GM18519 (cell line): ENCODE measurements around the gene SGK1.

Experiments used
- ATAC-seq: cut with Tn5 transposase; IDR thresholded peaks from one replicate; pipeline ENCODE4 v1.9.1; 2021; ENCODE audit warnings: mild to moderate bottlenecking, moderate library complexity; ENCODE audit not compliant: unreplicated experiment, low FRiP score

The SGK1 gene

GRCh38 chr6:134317471-134318131 lies at the start of gene SGK1:
Gene SGK1 (minus strand): TSS chr6:134318112. CDS start chr6:134317460, 652 bp downstream.
- no peak for ATAC-seq

DNA sequence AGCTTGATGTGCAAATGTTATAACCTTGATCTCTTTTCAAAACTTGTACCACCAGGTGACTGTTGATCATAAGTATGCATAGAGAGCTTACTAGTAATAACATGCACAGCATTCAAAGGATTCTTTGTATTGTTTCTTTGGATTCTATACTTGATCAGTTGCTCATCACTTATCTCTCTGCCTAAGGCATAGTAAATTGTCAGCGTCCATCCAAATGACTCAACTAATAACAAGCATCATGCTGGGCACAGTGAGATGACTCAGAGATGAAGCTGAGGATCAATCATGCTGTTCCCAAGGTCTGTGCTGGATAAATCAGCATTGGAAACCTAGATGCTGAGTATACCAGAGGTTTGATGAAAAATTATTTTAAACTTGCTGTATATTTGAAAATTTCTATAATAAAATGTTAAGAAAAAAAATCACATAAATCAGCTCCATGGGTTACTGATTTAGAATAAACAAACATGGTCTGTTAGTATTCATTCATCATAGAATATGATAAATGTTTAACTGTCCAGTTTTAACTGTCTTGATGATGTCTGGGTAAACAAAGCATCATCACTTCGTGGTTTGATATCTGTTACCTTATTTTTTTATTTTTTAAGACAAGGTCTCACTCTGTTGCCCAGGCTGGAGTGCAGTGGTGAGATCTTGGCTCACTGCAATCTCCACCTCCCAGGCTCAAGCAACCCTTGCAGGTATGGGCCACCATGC lies 45.6 kb upstream of the SGK1 start:
- ATAC-seq, result no peak

GRCh38 chr6:134361011-134361410 lies 43.1 kb upstream of the SGK1 start:
- no peak for ATAC-seq

DNA sequence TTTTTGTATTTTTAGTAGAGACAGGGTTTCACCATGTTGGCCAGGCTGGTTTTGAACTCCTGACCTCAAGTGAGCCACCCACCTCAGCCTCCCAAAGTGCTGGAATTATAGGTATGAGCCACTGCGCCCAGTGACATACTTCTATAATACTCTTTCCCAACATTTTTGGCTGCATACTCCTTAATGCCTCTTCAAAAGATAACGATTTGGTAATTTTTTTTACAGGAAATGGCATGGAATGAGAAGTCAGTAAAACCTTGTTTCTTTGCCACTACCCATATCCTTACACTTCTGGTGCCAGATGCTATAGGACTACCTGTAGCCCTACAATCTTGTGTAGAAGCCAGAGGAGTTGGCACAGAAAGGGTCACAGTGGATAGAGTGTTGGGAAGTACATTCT lies 41.4 kb upstream of the SGK1 start:
- no peak for ATAC-seq

- ATAC-seq, result no peak
Observed at GRCh38 chr6:134358320-134358719, 40.4 kb upstream of the SGK1 start.

DNA sequence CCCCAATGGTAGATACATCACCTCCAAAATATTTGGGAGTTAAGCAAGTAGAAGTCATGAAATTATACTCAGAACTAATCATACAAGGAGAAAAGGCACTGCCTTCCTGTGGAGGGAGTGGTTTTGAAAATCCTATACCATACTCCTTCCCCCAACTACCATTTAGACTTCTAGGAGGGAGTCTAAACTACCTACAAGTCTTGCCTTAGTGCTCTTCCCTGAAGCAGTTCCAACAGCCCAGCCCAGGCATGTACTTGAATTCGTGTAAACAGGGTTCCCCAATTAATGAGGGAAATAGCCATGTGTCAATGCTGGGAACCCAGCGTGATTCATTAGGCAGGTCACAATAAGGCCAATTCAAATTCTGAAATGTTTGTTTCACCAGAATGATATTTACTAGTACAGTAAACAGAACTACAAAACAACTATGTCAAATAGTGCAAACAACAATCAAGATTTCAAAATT lies 39.1 kb upstream of the SGK1 start:
- no peak for ATAC-seq

DNA sequence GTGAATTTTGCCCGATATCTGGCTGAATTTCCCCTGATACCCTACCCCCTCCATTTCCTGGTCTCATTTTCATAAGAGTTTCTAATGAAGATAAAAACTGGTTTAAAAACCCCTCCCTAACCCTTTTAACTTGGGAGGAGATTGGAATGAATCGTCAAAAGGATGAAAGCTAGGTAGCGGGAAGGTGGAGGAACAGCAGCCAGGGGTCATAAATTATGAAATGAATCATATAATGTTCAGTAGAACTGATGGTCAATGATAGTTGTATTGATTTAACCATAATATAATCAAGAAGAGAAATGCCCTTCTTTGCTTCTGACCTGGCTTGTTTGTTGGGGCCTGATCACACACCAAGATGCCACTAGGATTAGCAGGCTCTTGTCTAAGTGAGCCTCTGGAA lies 38.5 kb upstream of the SGK1 start:
- no peak for ATAC-seq

DNA sequence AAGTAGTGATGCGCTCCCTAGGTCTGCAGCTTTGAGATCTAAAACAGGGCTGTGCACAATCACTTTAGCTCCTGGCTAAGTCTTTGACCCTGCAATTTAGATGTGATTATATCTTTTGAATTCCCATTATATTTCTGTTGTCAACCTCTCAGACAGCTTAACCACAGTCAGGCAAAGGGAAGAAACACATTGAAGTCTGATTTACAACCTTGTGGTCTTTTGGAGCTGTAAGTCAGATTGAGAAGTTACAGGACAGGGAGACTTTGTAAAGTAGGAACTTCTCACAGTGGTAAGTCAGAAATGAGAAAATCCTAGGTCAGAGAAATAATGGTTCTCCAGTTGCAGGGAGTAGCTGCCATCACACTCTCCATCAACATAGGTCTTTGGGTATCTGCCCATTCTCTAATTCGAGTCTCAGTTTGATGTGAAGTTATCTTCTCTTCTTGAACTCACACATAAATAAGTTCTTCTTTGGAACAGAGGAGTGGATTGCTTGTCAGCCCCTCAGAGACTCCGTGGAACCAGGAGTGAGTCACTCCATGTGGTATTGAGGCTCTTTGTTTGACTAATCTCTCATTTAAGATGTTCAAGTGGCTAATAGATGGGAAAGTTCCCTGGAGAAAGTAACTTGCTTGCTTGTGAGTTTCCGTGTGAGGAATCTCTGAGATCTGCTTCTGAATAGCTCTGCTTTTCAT lies 35.0 kb upstream of the SGK1 start:
- no peak for ATAC-seq

DNA sequence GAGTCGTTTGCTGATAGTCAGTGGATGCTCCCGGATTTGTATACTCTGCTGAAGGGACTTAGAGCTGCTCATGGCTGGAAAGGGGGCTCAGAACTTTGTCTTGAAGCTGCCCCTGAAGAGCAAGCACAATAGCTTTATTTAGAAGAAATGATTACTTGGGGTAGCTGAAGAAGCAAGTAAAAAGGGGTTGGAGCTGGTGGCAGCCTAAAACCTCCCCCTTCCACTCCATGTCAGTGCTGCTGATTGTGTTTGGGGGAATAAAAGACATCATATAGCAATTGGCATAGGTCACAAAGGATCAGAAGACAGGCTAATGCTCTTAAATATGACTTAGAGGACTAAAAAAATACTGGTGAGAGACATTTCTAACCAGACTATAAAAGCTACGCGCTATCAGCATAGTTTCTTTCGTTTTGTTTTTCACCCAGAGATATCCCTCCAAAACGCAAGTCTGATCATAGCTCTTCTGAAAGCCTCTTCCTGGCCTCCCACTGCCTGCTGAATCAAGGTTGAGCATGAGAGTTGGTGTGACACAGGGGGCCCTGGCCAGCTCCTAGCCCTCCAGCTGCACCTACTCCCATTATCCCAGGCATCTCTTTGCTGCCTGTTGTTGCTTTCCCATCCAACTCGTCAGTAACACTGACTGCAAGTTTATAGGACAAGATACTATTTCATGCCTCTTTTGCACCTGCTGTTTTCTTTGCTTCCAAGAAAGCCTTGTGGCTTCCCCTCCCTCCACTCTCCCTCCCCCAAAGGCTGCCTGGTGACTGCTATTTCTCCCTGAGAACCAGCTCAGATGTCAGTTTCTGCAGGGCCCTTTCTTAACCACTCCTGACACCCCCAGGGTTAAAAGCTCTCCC lies 33.9 kb upstream of the SGK1 start:
- ATAC-seq, result no peak

DNA sequence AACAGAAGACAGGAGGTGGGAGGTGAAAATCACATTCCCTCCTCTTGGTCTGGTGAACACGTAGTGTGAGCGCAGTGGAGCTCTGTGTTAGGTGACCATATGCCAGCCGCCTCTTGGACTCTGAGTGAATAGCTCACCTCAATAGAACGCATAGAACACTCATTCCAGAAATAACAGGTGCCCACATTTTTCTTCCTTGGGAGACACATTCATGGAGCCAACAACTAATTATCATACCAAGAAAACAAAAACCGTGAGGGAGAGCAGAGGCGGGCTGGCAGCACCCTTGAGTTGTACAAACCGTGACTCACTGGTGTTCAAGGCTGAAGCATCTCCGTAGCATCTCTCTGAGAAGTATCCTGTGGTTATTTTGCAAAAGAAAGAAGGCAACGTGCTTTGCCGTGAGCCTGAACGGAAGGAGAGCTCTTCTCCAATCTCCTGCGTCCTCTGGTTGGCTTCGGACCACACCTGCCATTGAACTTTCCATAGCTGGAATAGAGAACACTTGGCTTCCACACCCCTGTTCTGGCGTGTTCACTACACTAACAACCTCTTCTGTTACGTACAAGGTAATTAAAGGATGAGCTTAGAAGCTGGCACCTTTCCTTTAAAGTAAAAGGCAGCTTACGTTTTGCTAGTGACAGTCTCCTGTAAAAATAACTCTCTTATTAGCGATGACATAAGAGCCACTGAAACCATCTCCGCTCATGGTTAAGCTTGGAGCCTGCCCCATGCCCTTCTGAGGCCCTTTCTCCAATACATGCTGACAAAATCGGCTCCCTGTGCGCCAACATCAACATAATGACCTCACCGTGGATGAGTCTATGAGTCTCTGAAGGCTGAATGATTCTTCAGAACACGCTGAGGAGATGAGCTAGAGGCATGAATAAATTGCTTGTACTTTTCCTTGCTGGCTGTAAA lies 30.2 kb upstream of the SGK1 start:
- ATAC-seq, result no peak

DNA sequence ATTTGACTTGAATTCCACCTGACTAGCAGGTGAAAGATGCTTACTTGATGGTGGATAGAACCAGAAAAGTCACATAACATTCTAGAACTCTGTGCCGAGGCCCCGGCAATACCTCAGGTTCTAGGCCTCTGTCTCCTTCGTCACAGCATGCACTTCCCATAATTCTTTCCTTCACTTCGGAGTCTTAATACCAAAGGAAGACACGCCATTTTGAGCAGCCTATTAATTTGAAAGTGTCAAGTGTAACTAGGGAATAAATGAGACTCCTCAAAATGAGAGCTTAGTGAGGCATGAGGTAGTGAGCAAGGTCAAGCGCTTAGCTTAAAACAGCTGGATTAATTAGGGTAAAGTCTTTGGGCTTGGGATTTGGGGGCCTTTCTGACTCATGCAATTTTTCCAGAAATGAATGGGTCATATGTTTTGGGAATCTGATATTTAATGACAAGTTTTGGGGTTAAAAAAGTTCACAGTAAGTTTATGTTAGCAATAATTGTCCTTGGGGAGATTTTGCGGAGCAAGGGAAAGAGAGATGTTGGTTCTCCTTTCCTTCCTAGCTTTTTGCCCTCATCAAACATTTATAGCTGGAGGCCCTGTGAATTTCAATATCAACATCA lies 29.1 kb upstream of the SGK1 start:
- ATAC-seq, result no peak

- no peak for ATAC-seq
Observed at GRCh38 chr6:134345789-134346188, 27.9 kb upstream of the SGK1 start.

- no peak for ATAC-seq
Observed at GRCh38 chr6:134343066-134343465, 25.2 kb upstream of the SGK1 start.

DNA sequence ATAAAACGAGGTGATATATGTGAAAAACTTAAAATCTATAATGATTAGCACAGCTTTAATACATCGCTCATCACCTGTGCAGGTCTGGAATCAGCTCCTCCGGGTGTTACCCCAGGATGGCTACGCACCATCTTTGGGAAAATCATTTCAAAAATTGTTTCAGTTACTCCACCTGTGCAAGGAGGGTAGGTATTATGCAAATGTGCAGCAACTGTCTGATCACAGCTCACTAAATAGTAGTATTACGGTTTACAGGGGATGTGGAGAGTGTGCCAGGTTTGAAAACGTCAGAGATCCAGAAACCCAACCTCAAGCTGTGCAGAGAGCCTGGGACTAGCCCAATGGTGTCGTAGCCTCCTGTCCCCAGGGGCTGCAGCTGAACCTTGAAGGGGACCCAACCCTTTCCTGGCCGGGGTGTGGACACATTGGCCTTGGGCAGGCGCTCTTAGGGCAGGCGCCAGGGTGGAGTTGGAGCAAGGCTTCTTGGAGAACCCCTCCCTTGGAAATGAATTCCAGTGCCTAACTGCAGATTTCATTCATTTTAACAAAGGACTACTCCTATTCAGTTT lies 24.2 kb upstream of the SGK1 start:
- no peak for ATAC-seq

DNA sequence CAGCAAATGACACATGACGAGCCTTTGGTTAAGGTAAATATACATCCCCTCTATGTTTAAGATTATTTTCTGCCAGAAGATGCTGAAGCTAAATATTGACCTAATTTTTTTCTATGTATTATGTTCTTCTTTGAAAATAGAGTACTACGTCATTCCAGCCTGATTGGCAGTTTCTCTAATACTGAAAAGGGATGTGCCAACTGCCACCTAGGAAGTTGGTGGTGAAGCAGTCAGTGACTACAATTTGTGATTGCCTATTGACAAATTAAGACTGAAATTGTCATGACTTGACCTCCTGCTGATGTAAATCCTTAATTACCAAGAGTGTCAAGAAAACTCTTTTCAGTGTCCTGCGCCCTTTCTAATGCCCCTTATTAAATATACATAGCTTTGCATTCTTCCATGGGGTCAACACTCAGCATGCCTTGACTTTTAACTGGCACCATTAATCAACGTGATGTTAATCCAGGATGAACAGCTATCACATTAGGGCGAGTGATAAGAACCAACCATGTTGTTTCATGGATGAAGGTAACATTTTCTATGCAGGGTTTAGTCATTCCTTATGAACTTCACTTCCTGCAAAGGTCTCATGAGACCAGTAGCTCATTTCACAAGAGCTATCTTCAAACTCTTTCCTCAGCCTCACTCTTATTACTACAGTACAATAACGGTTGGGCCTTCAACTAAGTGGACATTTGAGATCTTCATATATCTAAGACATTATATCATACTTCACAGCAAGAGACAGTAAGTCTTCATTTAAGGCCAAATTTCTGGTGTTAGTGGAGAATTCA lies 22.5 kb upstream of the SGK1 start:
- no peak for ATAC-seq

DNA sequence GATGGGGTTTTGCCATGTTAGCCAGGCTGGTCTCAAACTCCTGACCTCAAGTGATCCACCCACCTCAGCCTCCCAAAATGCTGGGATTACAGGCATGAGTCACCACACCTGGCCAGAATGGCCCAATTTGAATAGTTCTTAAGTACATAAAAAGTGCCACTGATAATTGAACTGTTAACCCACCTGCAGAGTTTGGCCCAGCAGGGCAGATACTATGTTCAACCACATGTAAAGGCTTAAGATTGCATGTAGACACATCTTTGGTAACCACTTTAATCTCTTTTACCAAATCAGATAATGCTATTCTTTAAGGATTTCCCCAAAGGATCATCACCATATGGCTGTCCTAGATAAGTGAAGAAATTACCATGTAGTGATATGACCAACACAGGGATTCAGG lies 21.3 kb upstream of the SGK1 start:
- ATAC-seq, result no peak

DNA sequence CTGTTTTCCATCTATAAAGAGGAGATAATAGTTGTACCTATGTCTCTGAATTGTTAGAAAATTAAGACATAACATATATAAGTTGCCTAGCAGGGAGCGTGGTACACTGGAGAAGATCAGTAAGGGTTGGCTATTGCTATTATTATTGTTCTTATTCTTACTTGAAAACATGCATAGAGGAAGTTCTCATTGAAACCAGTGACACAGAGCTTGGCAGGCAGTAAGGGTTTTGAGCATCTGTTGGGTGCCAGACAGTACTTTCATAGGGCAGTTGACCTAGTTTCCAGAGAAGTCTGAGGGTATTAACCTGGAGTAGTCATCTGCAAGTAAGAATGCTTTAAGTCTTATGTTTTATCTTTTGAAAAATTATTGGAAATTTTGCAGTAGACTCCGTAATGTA lies 13.3 kb upstream of the SGK1 start:
- no peak for ATAC-seq

DNA sequence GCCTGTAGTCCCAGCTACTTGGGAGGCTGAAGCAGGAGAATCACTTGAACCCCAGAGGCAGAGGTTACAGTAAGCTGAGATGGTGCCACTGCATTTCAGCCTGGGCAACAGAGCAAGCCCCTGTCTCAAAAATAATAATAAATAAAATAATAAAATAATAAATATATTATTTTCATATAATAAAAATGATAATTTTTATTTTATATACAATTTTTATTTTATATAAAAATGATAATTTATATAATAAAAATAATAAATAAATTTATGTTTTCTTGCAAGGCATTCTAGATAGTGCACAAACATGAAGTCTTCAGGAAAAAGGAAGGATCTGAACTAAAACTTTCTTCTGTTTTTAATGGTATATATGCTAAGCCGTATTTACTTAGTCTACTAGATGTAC lies 12.6 kb upstream of the SGK1 start:
- no peak for ATAC-seq
